ENCODE data around the gene GYS1. TPM values are rescaled to one million over a fixed set of nuclear protein-coding genes. Genes with fewer than 3 reads are reported as not detected.

GYS1 gene
- total RNA-seq, 1 donor from 2014 or later = 72.1 TPM

- peak; percentile 44 for DNase-seq (ENCODE audit: low read depth)
Measured at GRCh38 chr19:48963371-48964204, 29.5 kb downstream of the GYS1 start.

- no peak for DNase-seq (ENCODE audit: low read depth)
Measured at GRCh38 chr19:48962849-48963165, 30.3 kb downstream of the GYS1 start.

GRCh38 chr19:48962029-48962848, 30.9 kb downstream of the GYS1 start:
- DNase-seq (ENCODE audit: low read depth) = peak; percentile 39

- DNase-seq (ENCODE audit: low read depth) = no peak
Measured at GRCh38 chr19:48961673-48962028, 31.5 kb downstream of the GYS1 start.

GRCh38 chr19:48961051-48961649, 32.0 kb downstream of the GYS1 start:
- DNase-seq (ENCODE audit: low read depth) = no peak

GRCh38 chr19:48959341-48960239, 33.5 kb downstream of the GYS1 start:
- DNase-seq (ENCODE audit: low read depth) = no peak

- DNase-seq (ENCODE audit: low read depth) = no peak
Measured at GRCh38 chr19:48958006-48958405, 35.1 kb downstream of the GYS1 start.

- no peak for DNase-seq (ENCODE audit: low read depth)
Measured at GRCh38 chr19:48955308-48955958, 37.7 kb downstream of the GYS1 start.

GRCh38 chr19:48954595-48955307, 38.4 kb downstream of the GYS1 start, which contains the start of gene BAX:
BAX (plus strand) TSS chr19:48954875; CDS start chr19:48954929, 54 bp downstream.
- DNase-seq (ENCODE audit: low read depth) = peak; percentile 83

GRCh38 chr19:48953990-48954594, 39.0 kb downstream of the GYS1 start:
- DNase-seq (ENCODE audit: low read depth) = no peak

- no peak for DNase-seq (ENCODE audit: low read depth)
Measured at GRCh38 chr19:48953141-48953540, 40.0 kb downstream of the GYS1 start.

GRCh38 chr19:48950830-48951519, 42.1 kb downstream of the GYS1 start:
- no peak for DNase-seq (ENCODE audit: low read depth)

GRCh38 chr19:48950159-48950558, 43.0 kb downstream of the GYS1 start:
- DNase-seq (ENCODE audit: low read depth) = no peak

GRCh38 chr19:48947258-48947542, 45.9 kb downstream of the GYS1 start:
- DNase-seq (ENCODE audit: low read depth) = no peak

GRCh38 chr19:48946463-48947257, 46.4 kb downstream of the GYS1 start:
- DNase-seq (ENCODE audit: low read depth) = no peak

- no peak for DNase-seq (ENCODE audit: low read depth)
Measured at GRCh38 chr19:48945817-48946216, 47.3 kb downstream of the GYS1 start.

GRCh38 chr19:48945415-48945814, 47.7 kb downstream of the GYS1 start:
- DNase-seq (ENCODE audit: low read depth) = no peak

- DNase-seq (ENCODE audit: low read depth) = no peak
Measured at GRCh38 chr19:48943081-48943480, 50.0 kb downstream of the GYS1 start.

- DNase-seq (ENCODE audit: low read depth) = no peak
Measured at GRCh38 chr19:48940902-48941301, 52.2 kb downstream of the GYS1 start.
